ENCODE measurements around the gene TSC1. TPM values are rescaled to one million over a fixed set of nuclear protein-coding genes. Genes with fewer than 3 reads are reported as not detected.
A peak's percentile ranks its signal among the peaks of the same experiment; 100 is the strongest.
"Not testable (repeated sequence)": the region's sequence is repeated elsewhere in the genome, so short reads cannot be mapped to it uniquely, and the experiment has no call there.

The TSC1 gene
- total RNA-seq: 100 to 1,000 TPM in 1 of 4 donors, 10 to 100 TPM in 3; 38.4 to 155 (median 81.6) TPM

- no peaks in the 10 kb centered on the region for H3K36me3 ChIP-seq
- peak; percentile 95 to 99 (median 98) for DNase-seq
- H3K4me3 ChIP-seq: peak within 1 kb of the TSS; percentile 72 to 97 (median 93)
- TF ChIP-seq CTCF (IDR thresholded peaks at IDR 0.05) (no peak), POLR2A (IDR thresholded peaks at IDR 0.05) (peak; percentile 40 to 51)
- H3K9me3 ChIP-seq: no peaks in the 10 kb centered on the region
- peaks cover 0 to 22% (median 0%) of the 10 kb centered on the region in 4 donors for H3K4me1 ChIP-seq
- H3K27me3 ChIP-seq: no peaks in the 10 kb centered on the region
- peak within 1 kb of the TSS; percentile 88 to 98 (median 94) for H3K27ac ChIP-seq
Observed at GRCh38 chr9:132944294-132945185, at the start of gene TSC1. TSS of gene TSC1 (minus strand) at chr9:132944616. CDS start at chr9:132928872, 15,744 bp downstream.

GRCh38 chr9:132993511-132993939 lies 49.1 kb upstream of the TSC1 start:
- DNase-seq: peak in 1 of 3 donors; percentile 23
- no peaks in the 10 kb centered on the region for H3K27me3 ChIP-seq
- H3K9me3 ChIP-seq: no peaks in the 10 kb centered on the region
- H3K27ac ChIP-seq: no peak overlapping the region
- TF ChIP-seq CTCF (IDR thresholded peaks at IDR 0.05): no peak
- no peak for TF ChIP-seq POLR2A (IDR thresholded peaks at IDR 0.05)
- no peaks in the 10 kb centered on the region for H3K4me1 ChIP-seq
- H3K36me3 ChIP-seq: no peaks in the 10 kb centered on the region
- H3K4me3 ChIP-seq: no peak overlapping the region

GRCh38 chr9:132991351-132992300 lies 47.2 kb upstream of the TSC1 start:
- Histone ChIP-seq H3K27me3 (no peaks in the 10 kb centered on the region), H3K9me3 (no peaks in the 10 kb centered on the region), H3K27ac (no peak overlapping the region), H3K36me3 (no peaks in the 10 kb centered on the region), H3K4me3 (no peak overlapping the region), H3K4me1 (no peaks in the 10 kb centered on the region)
- DNase-seq: peak in 1 of 3 donors; percentile 43
- TF ChIP-seq CTCF (IDR thresholded peaks at IDR 0.05) (no peak), POLR2A (IDR thresholded peaks at IDR 0.05) (no peak)

- TF ChIP-seq CTCF (IDR thresholded peaks at IDR 0.05): no peak
- TF ChIP-seq POLR2A (IDR thresholded peaks at IDR 0.05): no peak
- Histone ChIP-seq H3K4me3 (no peak overlapping the region), H3K9me3 (no peaks in the 10 kb centered on the region), H3K4me1 (no peaks in the 10 kb centered on the region), H3K27ac (no peak overlapping the region), H3K27me3 (no peaks in the 10 kb centered on the region), H3K36me3 (no peaks in the 10 kb centered on the region)
- DNase-seq: peak in 1 of 3 donors; percentile 16
Observed at GRCh38 chr9:132990781-132991180, 46.4 kb upstream of the TSC1 start.

GRCh38 chr9:132989998-132990557 lies 45.7 kb upstream of the TSC1 start:
- H3K27me3 ChIP-seq, H3K36me3 ChIP-seq, H3K9me3 ChIP-seq, H3K4me1 ChIP-seq, DNase-seq, H3K4me3 ChIP-seq, H3K27ac ChIP-seq: not testable (repeated sequence)

Measured in Peyer's patch (tissue), 4 donors.